ENCODE data around the gene GPR132.

Gene GPR132

DNA sequence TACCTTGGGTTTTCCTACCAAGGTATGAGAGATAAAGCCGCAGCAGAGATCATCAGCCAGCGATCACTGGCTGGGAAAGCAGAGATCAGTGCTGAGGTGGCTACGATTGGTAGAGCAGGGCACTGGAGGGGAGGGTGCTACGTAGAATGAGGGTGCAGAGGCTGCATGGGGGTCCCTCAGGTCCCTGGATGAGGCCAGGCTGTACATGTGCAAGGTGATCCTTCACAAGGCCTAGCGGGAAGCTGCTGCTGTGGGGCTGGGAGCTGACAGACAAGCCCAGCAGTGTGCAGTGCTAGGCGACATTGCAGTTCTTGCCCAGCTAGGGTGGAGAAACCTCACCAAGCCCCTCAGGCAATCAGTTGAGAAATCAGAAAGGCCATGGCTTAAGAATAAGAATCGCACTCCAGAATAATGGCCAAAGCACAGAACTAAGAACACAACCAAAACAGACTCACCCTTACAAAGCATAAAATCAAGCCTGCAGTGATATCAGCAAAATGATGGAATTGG is 37.2 kb upstream of the GPR132 start:
- DNase-seq (ENCODE audit: low read depth): no peak
- TF ChIP-seq, protein P1, sequence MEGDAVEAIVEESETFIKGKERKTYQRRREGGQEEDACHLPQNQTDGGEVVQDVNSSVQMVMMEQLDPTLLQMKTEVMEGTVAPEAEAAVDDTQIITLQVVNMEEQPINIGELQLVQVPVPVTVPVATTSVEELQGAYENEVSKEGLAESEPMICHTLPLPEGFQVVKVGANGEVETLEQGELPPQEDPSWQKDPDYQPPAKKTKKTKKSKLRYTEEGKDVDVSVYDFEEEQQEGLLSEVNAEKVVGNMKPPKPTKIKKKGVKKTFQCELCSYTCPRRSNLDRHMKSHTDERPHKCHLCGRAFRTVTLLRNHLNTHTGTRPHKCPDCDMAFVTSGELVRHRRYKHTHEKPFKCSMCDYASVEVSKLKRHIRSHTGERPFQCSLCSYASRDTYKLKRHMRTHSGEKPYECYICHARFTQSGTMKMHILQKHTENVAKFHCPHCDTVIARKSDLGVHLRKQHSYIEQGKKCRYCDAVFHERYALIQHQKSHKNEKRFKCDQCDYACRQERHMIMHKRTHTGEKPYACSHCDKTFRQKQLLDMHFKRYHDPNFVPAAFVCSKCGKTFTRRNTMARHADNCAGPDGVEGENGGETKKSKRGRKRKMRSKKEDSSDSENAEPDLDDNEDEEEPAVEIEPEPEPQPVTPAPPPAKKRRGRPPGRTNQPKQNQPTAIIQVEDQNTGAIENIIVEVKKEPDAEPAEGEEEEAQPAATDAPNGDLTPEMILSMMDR (IDR thresholded peaks at IDR 0.05; ENCODE audit: low read depth, low read length, missing control alignments): no peak
- in situ Hi-C loops (cut with HindIII; ENCODE audit: low sequenced_read_pairs): no loop called here
- H3K4me3 ChIP-seq (ENCODE audit: low read depth, low read length): no peak overlapping the region

DNA sequence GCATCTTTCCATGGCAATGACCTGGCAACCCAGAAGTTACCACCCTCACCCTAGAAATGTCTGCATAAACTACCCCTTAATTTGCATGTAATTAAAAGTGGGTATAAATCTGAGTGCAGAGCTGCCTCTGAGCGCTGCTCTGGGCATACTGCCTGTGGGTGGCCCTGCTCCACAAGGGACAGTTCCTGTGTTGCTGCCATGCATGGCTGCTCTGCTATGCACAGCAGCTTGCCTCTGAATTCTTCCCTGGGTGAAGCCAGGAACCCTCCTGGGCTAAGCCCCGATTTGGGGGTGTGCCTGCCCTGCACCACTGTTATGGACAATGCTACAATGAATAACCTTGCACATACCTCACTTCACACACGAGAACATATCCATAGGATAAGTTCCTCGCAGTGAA is 35.7 kb upstream of the GPR132 start:
- H3K4me3 ChIP-seq (ENCODE audit: low read depth, low read length): no peak overlapping the region
- in situ Hi-C loops (cut with HindIII; ENCODE audit: low sequenced_read_pairs): no loop called here

DNA sequence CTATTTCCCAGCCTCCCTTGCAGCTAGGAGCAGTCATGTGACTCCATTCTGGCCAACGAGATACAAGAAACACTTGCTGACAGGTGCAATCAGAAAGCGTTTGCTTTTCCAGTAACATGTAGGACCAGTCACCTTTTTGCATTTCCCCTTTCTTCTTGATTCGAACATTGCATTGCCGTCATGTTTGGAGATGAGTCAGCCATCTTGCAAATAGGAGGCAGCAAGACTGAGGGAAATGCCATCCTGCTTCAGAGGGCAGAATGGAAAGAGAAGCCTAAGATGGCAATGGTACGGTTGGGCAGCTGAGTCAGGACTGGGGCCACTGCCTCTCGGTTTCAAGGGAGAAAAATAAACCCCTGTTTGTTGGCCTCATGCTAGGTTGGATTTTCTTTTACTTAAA is 34.5 kb upstream of the GPR132 start:
- in situ Hi-C loops (cut with HindIII; ENCODE audit: low sequenced_read_pairs): no loop called here
- TF ChIP-seq, protein P1 (IDR thresholded peaks at IDR 0.05; ENCODE audit: low read depth, low read length, missing control alignments): no peak
- DNase-seq (ENCODE audit: low read depth): no peak
- no peak overlapping the region for H3K4me3 ChIP-seq (ENCODE audit: low read depth, low read length)

More for the DNA sequence above, 35.7 kb upstream of the GPR132 start:
- no peak for DNase-seq (ENCODE audit: low read depth)
- TF ChIP-seq, protein P1 (IDR thresholded peaks at IDR 0.05; ENCODE audit: low read depth, low read length, missing control alignments): no peak

DNA sequence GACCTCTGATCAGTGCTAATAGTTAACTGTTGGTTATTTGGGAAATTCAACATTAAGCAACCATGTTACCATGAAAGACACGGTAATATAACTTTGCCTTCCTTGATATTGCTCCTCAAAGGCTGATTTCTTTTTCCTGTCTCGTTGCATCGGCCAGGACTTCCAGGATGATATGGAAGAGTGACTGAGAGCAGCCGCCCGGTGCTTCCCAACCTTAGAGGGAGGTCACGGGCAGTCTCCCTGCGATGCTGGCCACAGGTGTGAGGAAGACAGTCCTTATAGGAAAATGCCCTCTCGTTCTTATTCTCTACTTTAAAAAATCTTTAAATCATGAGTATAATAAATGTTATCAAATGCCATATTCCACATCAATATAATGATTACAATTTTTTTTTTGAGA is 33.1 kb upstream of the GPR132 start:
- no peak overlapping the region for H3K4me3 ChIP-seq (ENCODE audit: low read depth, low read length)
- in situ Hi-C loops (cut with HindIII; ENCODE audit: low sequenced_read_pairs): no loop called here
- TF ChIP-seq, protein P1 (IDR thresholded peaks at IDR 0.05; ENCODE audit: low read depth, low read length, missing control alignments): no peak
- no peak for DNase-seq (ENCODE audit: low read depth)

DNA sequence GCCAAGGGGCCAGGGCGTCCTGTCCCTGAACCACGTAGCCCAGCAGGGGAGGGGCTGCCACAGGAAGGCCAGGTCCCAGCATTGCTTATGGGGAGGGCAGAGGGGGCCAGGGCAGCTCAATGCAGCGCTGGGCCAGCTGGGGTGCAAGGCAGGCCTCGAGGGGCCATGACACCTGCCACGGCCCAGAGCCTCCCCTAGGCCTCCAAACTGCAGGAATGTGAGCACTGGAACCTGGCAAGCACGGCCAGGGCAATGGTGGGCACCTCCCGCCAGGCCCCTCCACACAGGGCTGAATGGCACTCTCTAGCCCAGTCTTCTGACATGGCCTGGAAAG is 32.5 kb upstream of the GPR132 start:
- in situ Hi-C loops (cut with HindIII; ENCODE audit: low sequenced_read_pairs): no loop called here
- no peak overlapping the region for H3K4me3 ChIP-seq (ENCODE audit: low read depth, low read length)
- no peak for DNase-seq (ENCODE audit: low read depth)
- TF ChIP-seq, protein P1 (IDR thresholded peaks at IDR 0.05; ENCODE audit: low read depth, low read length, missing control alignments): no peak

DNA sequence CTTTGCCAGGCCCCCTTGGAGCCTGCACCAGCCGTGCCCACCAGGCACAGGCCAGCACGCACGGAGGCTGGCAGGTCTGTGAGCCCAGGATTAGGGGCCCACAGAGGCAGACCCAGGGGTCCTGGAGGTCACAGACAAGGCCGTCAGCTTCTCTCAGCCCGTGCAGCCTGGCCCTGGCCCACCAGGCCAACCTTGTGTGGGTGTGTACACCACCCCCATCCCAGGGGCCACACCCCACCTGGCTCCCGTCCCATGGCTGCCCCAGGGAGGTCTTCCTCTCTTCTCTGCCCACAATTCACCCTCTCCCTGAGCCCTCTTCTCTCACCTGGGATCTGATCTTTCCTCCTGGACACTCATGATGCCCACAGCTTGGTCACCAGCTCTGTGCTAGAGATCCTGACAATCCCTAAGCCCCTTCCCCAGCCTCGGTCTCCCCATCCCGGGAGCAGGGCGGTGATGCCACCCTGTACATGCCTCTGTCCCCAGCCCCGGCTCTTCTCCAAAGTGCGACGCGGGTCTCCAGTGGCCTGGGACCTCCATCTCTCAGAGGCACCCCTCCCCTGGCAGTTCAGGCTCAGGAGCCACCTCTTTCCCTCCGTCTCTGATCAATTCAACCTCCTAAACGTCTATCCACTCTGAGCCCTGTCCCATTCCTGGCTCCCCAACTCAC is 31.1 kb upstream of the GPR132 start:
- TF ChIP-seq, protein P1 (IDR thresholded peaks at IDR 0.05; ENCODE audit: low read depth, low read length, missing control alignments): no peak
- H3K4me3 ChIP-seq (ENCODE audit: low read depth, low read length): no peak overlapping the region
- in situ Hi-C loops (cut with HindIII; ENCODE audit: low sequenced_read_pairs): no loop called here
- DNase-seq (ENCODE audit: low read depth): no peak
